Astrocyte of the spinal cord (primary cell): ENCODE data around the gene MUC13.

ENCODE experiments used
- DNase-seq: peaks from one replicate; pipeline ENCODE4 v3.0.0; 2011; ENCODE audit warnings: low read depth, low spot score
- H3K4me3 ChIP-seq: 2 replicates; pipeline ENCODE4 v1.5.1; 2011; ENCODE audit warnings: low read depth, mild to moderate bottlenecking, low read length, moderate library complexity
- in situ Hi-C: cut with HindIII; loops from 2 replicates; pipeline ENCODE4 v1.10.0; 2017; ENCODE audit warnings: low sequenced_read_pairs
- TF ChIP-seq, protein P1 (sequence below): IDR thresholded peaks from 2 replicates; pipeline ENCODE4 v1.5.1; 2012; ENCODE audit warnings: low read depth, mild to moderate bottlenecking, low read length, inconsistent platforms

Gene MUC13, protein sequence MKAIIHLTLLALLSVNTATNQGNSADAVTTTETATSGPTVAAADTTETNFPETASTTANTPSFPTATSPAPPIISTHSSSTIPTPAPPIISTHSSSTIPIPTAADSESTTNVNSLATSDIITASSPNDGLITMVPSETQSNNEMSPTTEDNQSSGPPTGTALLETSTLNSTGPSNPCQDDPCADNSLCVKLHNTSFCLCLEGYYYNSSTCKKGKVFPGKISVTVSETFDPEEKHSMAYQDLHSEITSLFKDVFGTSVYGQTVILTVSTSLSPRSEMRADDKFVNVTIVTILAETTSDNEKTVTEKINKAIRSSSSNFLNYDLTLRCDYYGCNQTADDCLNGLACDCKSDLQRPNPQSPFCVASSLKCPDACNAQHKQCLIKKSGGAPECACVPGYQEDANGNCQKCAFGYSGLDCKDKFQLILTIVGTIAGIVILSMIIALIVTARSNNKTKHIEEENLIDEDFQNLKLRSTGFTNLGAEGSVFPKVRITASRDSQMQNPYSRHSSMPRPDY

GRCh38 chr3:124934577-124934976 is at the start of gene MUC13:
TSS of gene MUC13 (minus strand) at chr3:124934751. CDS start at chr3:124934712, 39 bp downstream.
- no peak for DNase-seq
- in situ Hi-C loops, result no loop called here
- no peak within 1 kb of the TSS for H3K4me3 ChIP-seq
- TF ChIP-seq, protein P1, sequence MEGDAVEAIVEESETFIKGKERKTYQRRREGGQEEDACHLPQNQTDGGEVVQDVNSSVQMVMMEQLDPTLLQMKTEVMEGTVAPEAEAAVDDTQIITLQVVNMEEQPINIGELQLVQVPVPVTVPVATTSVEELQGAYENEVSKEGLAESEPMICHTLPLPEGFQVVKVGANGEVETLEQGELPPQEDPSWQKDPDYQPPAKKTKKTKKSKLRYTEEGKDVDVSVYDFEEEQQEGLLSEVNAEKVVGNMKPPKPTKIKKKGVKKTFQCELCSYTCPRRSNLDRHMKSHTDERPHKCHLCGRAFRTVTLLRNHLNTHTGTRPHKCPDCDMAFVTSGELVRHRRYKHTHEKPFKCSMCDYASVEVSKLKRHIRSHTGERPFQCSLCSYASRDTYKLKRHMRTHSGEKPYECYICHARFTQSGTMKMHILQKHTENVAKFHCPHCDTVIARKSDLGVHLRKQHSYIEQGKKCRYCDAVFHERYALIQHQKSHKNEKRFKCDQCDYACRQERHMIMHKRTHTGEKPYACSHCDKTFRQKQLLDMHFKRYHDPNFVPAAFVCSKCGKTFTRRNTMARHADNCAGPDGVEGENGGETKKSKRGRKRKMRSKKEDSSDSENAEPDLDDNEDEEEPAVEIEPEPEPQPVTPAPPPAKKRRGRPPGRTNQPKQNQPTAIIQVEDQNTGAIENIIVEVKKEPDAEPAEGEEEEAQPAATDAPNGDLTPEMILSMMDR, result no peak

DNA sequence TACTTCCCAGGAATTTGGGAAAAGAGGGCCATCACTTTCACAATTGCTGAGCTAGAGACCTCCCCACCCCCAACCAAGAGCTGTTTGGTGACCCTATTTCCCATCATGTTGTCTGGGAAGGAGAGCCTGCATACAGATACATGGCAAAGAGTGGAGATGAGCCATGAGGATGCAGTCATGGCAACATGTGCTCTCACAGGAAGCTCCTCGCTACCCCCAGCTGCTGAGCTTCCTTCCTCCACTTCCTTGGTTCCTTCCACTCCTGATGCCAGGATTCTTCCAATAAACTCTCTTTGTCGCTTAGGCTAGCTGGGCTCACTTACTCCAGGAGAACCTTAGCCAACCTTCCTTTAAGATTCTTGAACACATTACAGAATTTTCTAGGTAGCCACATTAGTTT is 48.3 kb upstream of the MUC13 start:
- H3K4me3 ChIP-seq, result no peak overlapping the region
- in situ Hi-C loops, result no loop called here
- DNase-seq, result no peak
- TF ChIP-seq, protein P1, result no peak

- TF ChIP-seq, protein P1, result no peak
- H3K4me3 ChIP-seq, result no peak overlapping the region
- no peak for DNase-seq
- in situ Hi-C loops, result no loop called here
Observed at GRCh38 chr3:124981472-124981871, 46.9 kb upstream of the MUC13 start.

- in situ Hi-C loops, result no loop called here
Observed at GRCh38 chr3:124978627-124979026, 44.1 kb upstream of the MUC13 start.

GRCh38 chr3:124976383-124976782 is 41.8 kb upstream of the MUC13 start:
- in situ Hi-C loops, result no loop called here
- H3K4me3 ChIP-seq, result no peak overlapping the region
- TF ChIP-seq, protein P1, result no peak
- DNase-seq, result no peak

More at GRCh38 chr3:124978627-124979026, 44.1 kb upstream of the MUC13 start:
- TF ChIP-seq, protein P1, result no peak
- DNase-seq, result no peak
- H3K4me3 ChIP-seq, result no peak overlapping the region

- DNase-seq, result no peak
- in situ Hi-C loops, result no loop called here
- no peak overlapping the region for H3K4me3 ChIP-seq
- TF ChIP-seq, protein P1, result no peak
Observed at GRCh38 chr3:124974691-124975090, 40.1 kb upstream of the MUC13 start.
